Colonic mucosa (tissue), 4 donors: ENCODE results near the gene TRIM66. TPM values are rescaled to one million over a fixed set of nuclear protein-coding genes. Genes with fewer than 3 reads are reported as not detected.

Experiments used
- DNase-seq: peaks from one replicate; pipeline ENCODE4 v3.0.0-alpha.2; 2020
- H3K27ac ChIP-seq: fragments of 200-600 bp; one replicate; pipeline ENCODE4 v1.8.0; 2021
- H3K27me3 ChIP-seq: fragments of 200-600 bp; one replicate; pipeline ENCODE4 v1.8.0; 2021
- H3K36me3 ChIP-seq: fragments of 200-600 bp; one replicate; pipeline ENCODE4 v1.8.0; 2021
- H3K4me1 ChIP-seq: fragments of 200-600 bp; one replicate; pipeline ENCODE4 v1.8.0; 2021; ENCODE audit warnings: mild to moderate bottlenecking
- H3K4me3 ChIP-seq: fragments of 200-600 bp; one replicate; pipeline ENCODE4 v1.8.0; 2021
- H3K9ac ChIP-seq, 2 donors: one replicate each; pipeline ENCODE4 v1.7.0; 2013; ENCODE audit warnings: control low read depth in 2 of 2, low read depth in 2 of 2, low read length in 2 of 2
- H3K9me3 ChIP-seq: fragments of 200-600 bp; one replicate; pipeline ENCODE4 v1.8.0; 2021
- CTCF ChIP-seq: fragments of 200-600 bp; IDR thresholded peaks from one replicate; pipeline ENCODE4 v1.8.0; 2022; ENCODE audit warnings: antibody characterized with exemption, mild to moderate bottlenecking
- intact Hi-C: fragments of 100-400 bp; cut with DNase I; formaldehyde crosslinking; loops from one replicate; pipeline ENCODE4 v1.14.1; 2022
- total RNA-seq, 2 donors: library from RNA; stranded (reverse); fragmentation: NEBNext Ultra II Directional in 1 of 2; extraction: Animal tissue kit (Norgen Biotek cat#: 25700) in 1 of 2; gene quantifications; one replicate each; pipeline ENCODE4 v1.2.1, GENCODE V29; 2021
- donor health status: healthy.
- donor health status: DM: no; HTN: no; CAD: no.
- donor health status: DM: no; HTN: no; CAD: no.

TRIM66 gene
- total RNA-seq, 2 donors from 2014 or later: 5.9 to 10.6 TPM

- Histone ChIP-seq H3K27ac (no peak overlapping the region), H3K27me3 (no peaks in the 10 kb centered on the region), H3K4me3 (no peak overlapping the region), H3K9me3 (no peaks in the 10 kb centered on the region), H3K4me1 (no peaks in the 10 kb centered on the region), H3K36me3 (peaks cover 10% of the 10 kb centered on the region), H3K9ac (no peak overlapping the region)
- intact Hi-C loops: no loop called here
- no peak for DNase-seq
- TF ChIP-seq CTCF: no peak
These were observed 11.1 kb upstream of the TRIM66 start for GRCh38 chr11:8693555-8693954.

- Histone ChIP-seq H3K27me3 (no peaks in the 10 kb centered on the region), H3K27ac (no peak overlapping the region), H3K36me3 (peaks cover 10% of the 10 kb centered on the region), H3K9me3 (no peaks in the 10 kb centered on the region), H3K4me3 (no peak overlapping the region), H3K4me1 (no peaks in the 10 kb centered on the region), H3K9ac (no peak overlapping the region)
- no peak for TF ChIP-seq CTCF
- DNase-seq: no peak
- intact Hi-C loops: no loop called here
These were observed 10.6 kb upstream of the TRIM66 start for GRCh38 chr11:8693010-8693551.

GRCh38 chr11:8692417-8692816, 10.0 kb upstream of the TRIM66 start:
- no peak for TF ChIP-seq CTCF
- DNase-seq: no peak
- H3K27ac ChIP-seq: no peak overlapping the region
- H3K27me3 ChIP-seq: no peaks in the 10 kb centered on the region
- peaks cover 6% of the 10 kb centered on the region for H3K4me1 ChIP-seq
- no peak overlapping the region for H3K9ac ChIP-seq
- H3K4me3 ChIP-seq: no peak overlapping the region
- H3K36me3 ChIP-seq: peaks cover 10% of the 10 kb centered on the region
- intact Hi-C loops: no loop called here
- H3K9me3 ChIP-seq: no peaks in the 10 kb centered on the region

GRCh38 chr11:8691601-8692000, 9.1 kb upstream of the TRIM66 start:
- H3K9me3 ChIP-seq: no peaks in the 10 kb centered on the region
- no peak for DNase-seq
- no peaks in the 10 kb centered on the region for H3K27me3 ChIP-seq
- H3K36me3 ChIP-seq: peaks cover 10% of the 10 kb centered on the region
- H3K9ac ChIP-seq: no peak overlapping the region
- H3K4me3 ChIP-seq: no peak overlapping the region
- H3K27ac ChIP-seq: no peak overlapping the region
- TF ChIP-seq CTCF: no peak
- intact Hi-C loops: no loop called here
- peaks cover 8% of the 10 kb centered on the region for H3K4me1 ChIP-seq

- Histone ChIP-seq H3K4me3 (no peak overlapping the region), H3K36me3 (peaks cover 11% of the 10 kb centered on the region), H3K9me3 (no peaks in the 10 kb centered on the region), H3K27me3 (no peaks in the 10 kb centered on the region), H3K4me1 (peaks cover 8% of the 10 kb centered on the region), H3K9ac (no peak overlapping the region), H3K27ac (no peak overlapping the region)
- TF ChIP-seq CTCF: no peak
- no peak for DNase-seq
- intact Hi-C loops: no loop called here
These were observed 8.2 kb upstream of the TRIM66 start for GRCh38 chr11:8690374-8691342.
